Panc1 (cell line): ENCODE measurements around the gene SMTNL1.

Experiments
- CTCF ChIP-seq: fragments of 450-650 bp; IDR thresholded peaks from 2 replicates; pipeline ENCODE4 v1.5.1; 2017; ENCODE audit warnings: mild to moderate bottlenecking
- POLR2AphosphoS5 ChIP-seq: IDR thresholded peaks from 2 replicates; pipeline ENCODE4 v1.6.1; 2012; ENCODE audit warnings: mild to moderate bottlenecking, low read depth, low read length, moderate library complexity
- REST ChIP-seq, 2 experiments: IDR thresholded peaks; 2 replicates each; pipeline ENCODE4 v1.6.1; 2011 to 2012; ENCODE audit warnings: low read depth in 2 of 2, control low read depth in 1 of 2, low read length in 1 of 2, mild to moderate bottlenecking in 1 of 2, moderate library complexity in 1 of 2; ENCODE audit not compliant: insufficient read depth in 1 of 2
- SIN3A ChIP-seq: IDR thresholded peaks from 2 replicates; pipeline ENCODE4 v1.6.1; 2012; ENCODE audit warnings: low read depth, mild to moderate bottlenecking, low read length, moderate library complexity, borderline replicate concordance; ENCODE audit not compliant: insufficient read depth
- TCF7L2 ChIP-seq: IDR thresholded peaks from 2 replicates; pipeline ENCODE4 v1.6.1; 2011; ENCODE audit warnings: mild to moderate bottlenecking, low read depth, low read length, inconsistent platforms

GRCh38 chr11:57567515-57568329, 30.3 kb downstream of the SMTNL1 start, which contains the start of gene UBE2L6:
- no peak; the same call in 1 of the 2 replicates for TF ChIP-seq CTCF
- no peak for TF ChIP-seq POLR2AphosphoS5
- no peak for TF ChIP-seq REST (IDR thresholded peaks at IDR 0.05; ENCODE audit: insufficient read depth in 1 of 2, low read depth in 2 of 2, low read length in 1 of 2)
- TF ChIP-seq SIN3A: 0 out of 2 replicates have a peak, but pooled peaks have one; percentile 54
- TF ChIP-seq TCF7L2: no peak; the same call in 1 of the 2 replicates
